ENCODE results near the gene KCTD2. TPM values are rescaled to one million over a fixed set of nuclear protein-coding genes. Genes with fewer than 3 reads are reported as not detected.

Gene KCTD2
- total and polyA plus RNA-seq, 2 of the 13 experiments (the other 11 are each of a cell fraction or from before 2014, with no cell fraction given), result 28.3 to 32.6 TPM

GRCh38 chr17:75087182-75087557, 40.1 kb downstream of the KCTD2 start (continued):
- no peak for TF ChIP-seq PRMT3 (CRISPR knock-in tag; IDR thresholded peaks at IDR 0.05; ENCODE audit: borderline replicate concordance, low read depth)
- TF ChIP-seq NRL (CRISPR knock-in tag; IDR thresholded peaks at IDR 0.05; ENCODE audit: borderline replicate concordance), result 0 out of 2 replicates have a peak, but pooled peaks have one; percentile 21
- TF ChIP-seq ZNF414 (CRISPR knock-in tag; IDR thresholded peaks at IDR 0.05), result peak; percentile 55; the same call in 1 of the 2 replicates
- TF ChIP-seq ZNF850 (CRISPR knock-in tag; conservative IDR thresholded peaks at IDR 0.05), result 0 out of 2 replicates have a peak, but pooled peaks have one; percentile 19
- no peak for TF ChIP-seq MIXL1 (CRISPR knock-in tag; IDR thresholded peaks at IDR 0.05)
- TF ChIP-seq NR0B2 (CRISPR knock-in tag; IDR thresholded peaks at IDR 0.05), result 0 out of 2 replicates have a peak, but pooled peaks have one; percentile 0
- TF ChIP-seq ZNF547 (CRISPR knock-in tag; IDR thresholded peaks at IDR 0.05), result 0 out of 2 replicates have a peak, but pooled peaks have one; percentile 22
- 0 out of 2 replicates have a peak, but pooled peaks have one; percentile 17 for TF ChIP-seq ZNF773 (CRISPR knock-in tag; IDR thresholded peaks at IDR 0.05; ENCODE audit: borderline replicate concordance)
- TF ChIP-seq ZNF709 (CRISPR knock-in tag; IDR thresholded peaks at IDR 0.05), result peak; percentile 71
- TF ChIP-seq ZNF350 (CRISPR knock-in tag; IDR thresholded peaks at IDR 0.05; ENCODE audit: borderline replicate concordance, low read depth), result no peak
- 0 out of 2 replicates have a peak, but pooled peaks have one; percentile 9 for TF ChIP-seq NCOR1 (IDR thresholded peaks at IDR 0.05; ENCODE audit: borderline replicate concordance, low read length)
- TF ChIP-seq AKNA (CRISPR knock-in tag; IDR thresholded peaks at IDR 0.05; ENCODE audit: borderline replicate concordance), result 0 out of 2 replicates have a peak, but pooled peaks have one; percentile 40
- peak; percentile 47; the same call in 1 of the 2 replicates for TF ChIP-seq ZMYM2 (CRISPR knock-in tag; IDR thresholded peaks at IDR 0.05)
- TF ChIP-seq CREM (IDR thresholded peaks at IDR 0.05), result 0 out of 2 replicates have a peak, but pooled peaks have one; percentile 6
- no peak for TF ChIP-seq CREM (CRISPR knock-in tag; IDR thresholded peaks at IDR 0.05)
- peak; percentile 11; the same call in 1 of the 2 replicates for TF ChIP-seq ZZZ3 (CRISPR knock-in tag; IDR thresholded peaks at IDR 0.05; ENCODE audit: borderline replicate concordance)
- TF ChIP-seq TRIM24 (CRISPR knock-in tag; IDR thresholded peaks at IDR 0.05), result no peak
- TF ChIP-seq ZFP91 (CRISPR knock-in tag; IDR thresholded peaks at IDR 0.05; ENCODE audit: borderline replicate concordance), result 0 out of 2 replicates have a peak, but pooled peaks have one; percentile 12
- 0 out of 2 replicates have a peak, but pooled peaks have one; percentile 9 for TF ChIP-seq ZNF782 (CRISPR knock-in tag; IDR thresholded peaks at IDR 0.05; ENCODE audit: borderline replicate concordance)

Data from HepG2 (cell line).